ENCODE measurements around the gene MICU1.

The MICU1 gene

DNA sequence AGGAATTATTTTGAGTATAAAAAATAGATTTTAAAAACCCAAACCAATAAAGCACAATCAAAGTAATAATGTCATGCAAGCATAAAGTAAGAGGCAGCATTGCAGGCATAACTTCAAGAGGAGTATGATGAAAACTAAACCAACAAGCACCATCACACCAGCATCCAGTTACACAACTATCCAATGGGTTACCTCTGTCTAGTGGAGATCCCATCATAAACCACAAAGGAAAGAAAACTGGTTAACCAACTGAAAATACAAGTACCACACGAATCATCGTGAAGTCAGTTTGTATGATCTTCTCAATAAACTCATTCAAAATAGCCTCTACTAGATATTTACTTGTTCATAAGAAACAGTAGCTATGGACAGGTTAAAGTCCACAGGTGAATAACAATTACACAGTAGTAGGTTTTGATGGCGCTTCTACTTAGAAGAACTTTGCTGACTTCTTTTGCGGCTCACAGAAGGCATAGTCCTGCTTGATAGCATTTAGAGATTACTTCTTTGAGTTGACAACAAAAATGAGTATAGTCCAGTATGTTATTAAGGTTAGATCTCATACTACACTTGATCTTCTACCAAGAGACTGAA lies 116.6 kb downstream of the MICU1 start:
- TF ChIP-seq TOX (CRISPR knock-in tag; IDR thresholded peaks at IDR 0.05; ENCODE audit: borderline replicate concordance) (no peak), PPARA (CRISPR knock-in tag; IDR thresholded peaks at IDR 0.05; ENCODE audit: borderline replicate concordance) (no peak), ESRRG (CRISPR knock-in tag; IDR thresholded peaks at IDR 0.05) (no peak), OSR1 (CRISPR knock-in tag; IDR thresholded peaks at IDR 0.05) (no peak), TCF4 (CRISPR knock-in tag; IDR thresholded peaks at IDR 0.05; ENCODE audit: borderline replicate concordance) (no peak), ZC3H10 (CRISPR knock-in tag; IDR thresholded peaks at IDR 0.05) (no peak), GLIS3 (CRISPR knock-in tag; IDR thresholded peaks at IDR 0.05) (no peak), SNAI2 (CRISPR knock-in tag; IDR thresholded peaks at IDR 0.05) (no peak), CSDC2 (CRISPR knock-in tag; IDR thresholded peaks at IDR 0.05) (no peak), ZFP3 (CRISPR knock-in tag; IDR thresholded peaks at IDR 0.05) (no peak), ISL1 (CRISPR knock-in tag; IDR thresholded peaks at IDR 0.05) (no peak), BACH2 (CRISPR knock-in tag; IDR thresholded peaks at IDR 0.05; ENCODE audit: borderline replicate concordance) (no peak)
- TF ChIP-seq, protein P1, sequence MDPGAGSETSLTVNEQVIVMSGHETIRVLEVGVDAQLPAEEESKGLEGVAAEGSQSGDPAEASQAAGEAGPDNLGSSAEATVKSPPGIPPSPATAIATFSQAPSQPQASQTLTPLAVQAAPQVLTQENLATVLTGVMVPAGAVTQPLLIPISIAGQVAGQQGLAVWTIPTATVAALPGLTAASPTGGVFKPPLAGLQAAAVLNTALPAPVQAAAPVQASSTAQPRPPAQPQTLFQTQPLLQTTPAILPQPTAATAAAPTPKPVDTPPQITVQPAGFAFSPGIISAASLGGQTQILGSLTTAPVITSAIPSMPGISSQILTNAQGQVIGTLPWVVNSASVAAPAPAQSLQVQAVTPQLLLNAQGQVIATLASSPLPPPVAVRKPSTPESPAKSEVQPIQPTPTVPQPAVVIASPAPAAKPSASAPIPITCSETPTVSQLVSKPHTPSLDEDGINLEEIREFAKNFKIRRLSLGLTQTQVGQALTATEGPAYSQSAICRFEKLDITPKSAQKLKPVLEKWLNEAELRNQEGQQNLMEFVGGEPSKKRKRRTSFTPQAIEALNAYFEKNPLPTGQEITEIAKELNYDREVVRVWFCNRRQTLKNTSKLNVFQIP (CRISPR knock-in tag; IDR thresholded peaks at IDR 0.05; ENCODE audit: borderline replicate concordance, low read depth): no peak
- TF ChIP-seq, protein P2, sequence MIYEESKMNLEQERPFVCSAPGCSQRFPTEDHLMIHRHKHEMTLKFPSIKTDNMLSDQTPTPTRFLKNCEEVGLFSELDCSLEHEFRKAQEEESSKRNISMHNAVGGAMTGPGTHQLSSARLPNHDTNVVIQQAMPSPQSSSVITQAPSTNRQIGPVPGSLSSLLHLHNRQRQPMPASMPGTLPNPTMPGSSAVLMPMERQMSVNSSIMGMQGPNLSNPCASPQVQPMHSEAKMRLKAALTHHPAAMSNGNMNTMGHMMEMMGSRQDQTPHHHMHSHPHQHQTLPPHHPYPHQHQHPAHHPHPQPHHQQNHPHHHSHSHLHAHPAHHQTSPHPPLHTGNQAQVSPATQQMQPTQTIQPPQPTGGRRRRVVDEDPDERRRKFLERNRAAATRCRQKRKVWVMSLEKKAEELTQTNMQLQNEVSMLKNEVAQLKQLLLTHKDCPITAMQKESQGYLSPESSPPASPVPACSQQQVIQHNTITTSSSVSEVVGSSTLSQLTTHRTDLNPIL (CRISPR knock-in tag; IDR thresholded peaks at IDR 0.05; ENCODE audit: low read depth): no peak
- TF ChIP-seq, protein P3, sequence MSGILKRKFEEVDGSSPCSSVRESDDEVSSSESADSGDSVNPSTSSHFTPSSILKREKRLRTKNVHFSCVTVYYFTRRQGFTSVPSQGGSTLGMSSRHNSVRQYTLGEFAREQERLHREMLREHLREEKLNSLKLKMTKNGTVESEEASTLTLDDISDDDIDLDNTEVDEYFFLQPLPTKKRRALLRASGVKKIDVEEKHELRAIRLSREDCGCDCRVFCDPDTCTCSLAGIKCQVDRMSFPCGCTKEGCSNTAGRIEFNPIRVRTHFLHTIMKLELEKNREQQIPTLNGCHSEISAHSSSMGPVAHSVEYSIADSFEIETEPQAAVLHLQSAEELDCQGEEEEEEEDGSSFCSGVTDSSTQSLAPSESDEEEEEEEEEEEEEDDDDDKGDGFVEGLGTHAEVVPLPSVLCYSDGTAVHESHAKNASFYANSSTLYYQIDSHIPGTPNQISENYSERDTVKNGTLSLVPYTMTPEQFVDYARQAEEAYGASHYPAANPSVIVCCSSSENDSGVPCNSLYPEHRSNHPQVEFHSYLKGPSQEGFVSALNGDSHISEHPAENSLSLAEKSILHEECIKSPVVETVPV (CRISPR knock-in tag; IDR thresholded peaks at IDR 0.05): no peak
- TF ChIP-seq, protein P4, sequence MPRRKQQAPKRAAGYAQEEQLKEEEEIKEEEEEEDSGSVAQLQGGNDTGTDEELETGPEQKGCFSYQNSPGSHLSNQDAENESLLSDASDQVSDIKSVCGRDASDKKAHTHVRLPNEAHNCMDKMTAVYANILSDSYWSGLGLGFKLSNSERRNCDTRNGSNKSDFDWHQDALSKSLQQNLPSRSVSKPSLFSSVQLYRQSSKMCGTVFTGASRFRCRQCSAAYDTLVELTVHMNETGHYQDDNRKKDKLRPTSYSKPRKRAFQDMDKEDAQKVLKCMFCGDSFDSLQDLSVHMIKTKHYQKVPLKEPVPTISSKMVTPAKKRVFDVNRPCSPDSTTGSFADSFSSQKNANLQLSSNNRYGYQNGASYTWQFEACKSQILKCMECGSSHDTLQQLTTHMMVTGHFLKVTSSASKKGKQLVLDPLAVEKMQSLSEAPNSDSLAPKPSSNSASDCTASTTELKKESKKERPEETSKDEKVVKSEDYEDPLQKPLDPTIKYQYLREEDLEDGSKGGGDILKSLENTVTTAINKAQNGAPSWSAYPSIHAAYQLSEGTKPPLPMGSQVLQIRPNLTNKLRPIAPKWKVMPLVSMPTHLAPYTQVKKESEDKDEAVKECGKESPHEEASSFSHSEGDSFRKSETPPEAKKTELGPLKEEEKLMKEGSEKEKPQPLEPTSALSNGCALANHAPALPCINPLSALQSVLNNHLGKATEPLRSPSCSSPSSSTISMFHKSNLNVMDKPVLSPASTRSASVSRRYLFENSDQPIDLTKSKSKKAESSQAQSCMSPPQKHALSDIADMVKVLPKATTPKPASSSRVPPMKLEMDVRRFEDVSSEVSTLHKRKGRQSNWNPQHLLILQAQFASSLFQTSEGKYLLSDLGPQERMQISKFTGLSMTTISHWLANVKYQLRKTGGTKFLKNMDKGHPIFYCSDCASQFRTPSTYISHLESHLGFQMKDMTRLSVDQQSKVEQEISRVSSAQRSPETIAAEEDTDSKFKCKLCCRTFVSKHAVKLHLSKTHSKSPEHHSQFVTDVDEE (CRISPR knock-in tag; IDR thresholded peaks at IDR 0.05): no peak
- no peak for ATAC-seq

DNA sequence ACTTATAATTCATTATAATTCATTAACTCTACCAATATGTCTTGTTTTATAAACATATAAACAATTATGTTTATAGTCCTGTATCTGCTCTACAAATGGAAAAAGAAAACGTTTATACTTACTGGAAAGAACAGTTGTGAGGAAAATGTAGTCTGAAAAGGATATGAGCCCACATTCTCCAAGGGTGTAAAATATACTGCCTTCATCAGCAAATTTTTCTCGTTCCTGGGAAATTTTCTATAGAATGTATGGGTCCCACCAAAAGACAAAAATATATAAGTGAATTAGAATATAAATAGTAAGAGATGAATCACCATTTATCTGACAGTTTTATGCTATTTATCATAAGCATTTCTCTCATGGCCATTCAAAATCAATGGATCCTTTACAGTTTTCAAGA lies 117.8 kb downstream of the MICU1 start:
- TF ChIP-seq ESRRG (CRISPR knock-in tag; IDR thresholded peaks at IDR 0.05): no peak
- ATAC-seq: no peak

DNA sequence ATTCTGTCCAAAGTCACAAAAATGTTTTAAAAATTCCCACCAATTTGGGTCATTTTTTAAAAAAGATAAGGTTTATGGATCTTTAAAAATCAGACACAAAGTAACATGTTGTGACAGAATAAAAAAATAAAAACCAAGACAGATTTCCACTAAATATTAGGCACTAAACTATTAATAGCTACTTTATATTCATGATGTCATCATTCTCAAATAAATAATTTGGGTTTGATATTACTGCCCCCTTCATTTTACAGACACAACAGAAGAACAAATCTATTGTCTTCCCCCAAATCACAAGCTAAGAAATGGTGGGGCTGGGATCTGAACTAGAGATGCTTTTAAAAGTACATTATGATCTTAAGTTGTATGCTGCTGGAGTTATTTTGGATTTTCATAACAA lies 119.4 kb downstream of the MICU1 start:
- no peak for TF ChIP-seq SNAI2 (CRISPR knock-in tag; IDR thresholded peaks at IDR 0.05)
- no peak for TF ChIP-seq PPARA (CRISPR knock-in tag; IDR thresholded peaks at IDR 0.05; ENCODE audit: borderline replicate concordance)
- TF ChIP-seq, protein P1 (CRISPR knock-in tag; IDR thresholded peaks at IDR 0.05; ENCODE audit: borderline replicate concordance, low read depth): no peak
- no peak for TF ChIP-seq OSR1 (CRISPR knock-in tag; IDR thresholded peaks at IDR 0.05)
- TF ChIP-seq, protein P2 (CRISPR knock-in tag; IDR thresholded peaks at IDR 0.05; ENCODE audit: low read depth): no peak
- TF ChIP-seq, protein P5, sequence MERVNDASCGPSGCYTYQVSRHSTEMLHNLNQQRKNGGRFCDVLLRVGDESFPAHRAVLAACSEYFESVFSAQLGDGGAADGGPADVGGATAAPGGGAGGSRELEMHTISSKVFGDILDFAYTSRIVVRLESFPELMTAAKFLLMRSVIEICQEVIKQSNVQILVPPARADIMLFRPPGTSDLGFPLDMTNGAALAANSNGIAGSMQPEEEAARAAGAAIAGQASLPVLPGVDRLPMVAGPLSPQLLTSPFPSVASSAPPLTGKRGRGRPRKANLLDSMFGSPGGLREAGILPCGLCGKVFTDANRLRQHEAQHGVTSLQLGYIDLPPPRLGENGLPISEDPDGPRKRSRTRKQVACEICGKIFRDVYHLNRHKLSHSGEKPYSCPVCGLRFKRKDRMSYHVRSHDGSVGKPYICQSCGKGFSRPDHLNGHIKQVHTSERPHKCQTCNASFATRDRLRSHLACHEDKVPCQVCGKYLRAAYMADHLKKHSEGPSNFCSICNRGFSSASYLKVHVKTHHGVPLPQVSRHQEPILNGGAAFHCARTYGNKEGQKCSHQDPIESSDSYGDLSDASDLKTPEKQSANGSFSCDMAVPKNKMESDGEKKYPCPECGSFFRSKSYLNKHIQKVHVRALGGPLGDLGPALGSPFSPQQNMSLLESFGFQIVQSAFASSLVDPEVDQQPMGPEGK (CRISPR knock-in tag; IDR thresholded peaks at IDR 0.05; ENCODE audit: borderline replicate concordance): no peak
- TF ChIP-seq GLIS3 (CRISPR knock-in tag; IDR thresholded peaks at IDR 0.05): no peak
- TF ChIP-seq ZC3H10 (CRISPR knock-in tag; IDR thresholded peaks at IDR 0.05): no peak
- TF ChIP-seq ZNF8 (CRISPR knock-in tag; IDR thresholded peaks at IDR 0.05): no peak
- ATAC-seq: no peak
